GM23338 (cell line): Measurements from ENCODE around the gene OLFML2A. TPM values are rescaled to one million over a fixed set of nuclear protein-coding genes. Genes with fewer than 3 reads are reported as not detected.

Experiments
- ATAC-seq: fragments of 200-7000 bp; cut with Tn5 transposase; 3 replicates; pipeline ENCODE4 v1.9.1; 2020
- DNase-seq: peaks from one replicate; pipeline ENCODE4 v3.0.0-alpha.2; 2015; ENCODE audit warnings: low spot score
- H2AFZ ChIP-seq: fragments of 200-600 bp; sonication (generic); 2 replicates; pipeline ENCODE4 v1.8.0; 2016; ENCODE audit warnings: antibody characterized with exemption, mild to moderate bottlenecking, moderate library complexity
- H3F3A ChIP-seq: fragments of 200-600 bp; sonication (generic); replicated peaks from 2 replicates; pipeline ENCODE4 v1.8.0; 2017; ENCODE audit warnings: antibody characterized with exemption, mixed run types, low read depth
- H3K27ac ChIP-seq: fragments of 200-600 bp; sonication (generic); 2 replicates; pipeline ENCODE4 v1.6.1; 2016; ENCODE audit warnings: low read depth
- H3K27me3 ChIP-seq: fragments of 200-600 bp; sonication (generic); 2 replicates; pipeline ENCODE4 v1.8.0; 2016; ENCODE audit warnings: mild to moderate bottlenecking, mixed run types, moderate library complexity; ENCODE audit not compliant: insufficient read depth
- H3K36me3 ChIP-seq: fragments of 200-600 bp; sonication (generic); 2 replicates; pipeline ENCODE4 v1.8.0; 2016; ENCODE audit warnings: mild to moderate bottlenecking; ENCODE audit not compliant: insufficient read depth
- H3K4me1 ChIP-seq: fragments of 200-600 bp; sonication (generic); 2 replicates; pipeline ENCODE4 v1.8.0; 2016; ENCODE audit warnings: mild to moderate bottlenecking, moderate library complexity; ENCODE audit not compliant: insufficient read depth
- H3K4me2 ChIP-seq: fragments of 200-600 bp; sonication (generic); 2 replicates; pipeline ENCODE4 v1.7.1; 2017; ENCODE audit warnings: mixed run types
- H3K4me3 ChIP-seq: fragments of 200-600 bp; sonication (generic); 2 replicates; pipeline ENCODE4 v1.6.1; 2016; ENCODE audit warnings: mixed run types
- H3K79me2 ChIP-seq: fragments of 200-600 bp; sonication (generic); replicated peaks from 2 replicates; pipeline ENCODE4 v1.8.0; 2017; ENCODE audit warnings: mild to moderate bottlenecking; ENCODE audit not compliant: insufficient read depth
- H3K9me2 ChIP-seq: fragments of 200-600 bp; sonication (generic); 2 replicates; pipeline ENCODE4 v1.8.0; 2017; ENCODE audit not compliant: insufficient read depth
- H4K20me1 ChIP-seq: fragments of 200-600 bp; sonication (generic); replicated peaks from 2 replicates; pipeline ENCODE4 v1.8.0; 2017; ENCODE audit warnings: mild to moderate bottlenecking; ENCODE audit not compliant: insufficient read depth
- H3K27ac Mint-ChIP-seq: 2 replicates; pipeline ENCODE4 v1.8.0; 2020; ENCODE audit warnings: inconsistent platforms, mild to moderate bottlenecking, moderate library complexity, mixed read lengths
- H3K27me3 Mint-ChIP-seq: 3 replicates; pipeline ENCODE4 v1.8.0; 2022; ENCODE audit warnings: low read depth, mild to moderate bottlenecking, moderate library complexity, mixed read lengths, inconsistent platforms; ENCODE audit not compliant: insufficient read depth, poor library complexity
- H3K36me3 Mint-ChIP-seq: 3 replicates; pipeline ENCODE4 v1.8.0; 2021; ENCODE audit warnings: low read depth, mild to moderate bottlenecking, inconsistent platforms, moderate library complexity, mixed read lengths
- H3K4me1 Mint-ChIP-seq: 3 replicates; pipeline ENCODE4 v1.8.0; 2020; ENCODE audit warnings: mild to moderate bottlenecking, inconsistent platforms, mixed read lengths
- H3K4me3 Mint-ChIP-seq: 3 replicates; pipeline ENCODE4 v1.8.0; 2021; ENCODE audit warnings: moderate library complexity, mild to moderate bottlenecking, inconsistent platforms, mixed read lengths
- H3K9me3 Mint-ChIP-seq: 3 replicates; pipeline ENCODE4 v1.8.0; 2020; ENCODE audit warnings: moderate library complexity, mild to moderate bottlenecking, inconsistent platforms, mixed read lengths
- CREB1 ChIP-seq: fragments of 250-450 bp; sonication (Bioruptor Pico); IDR thresholded peaks from 2 replicates; pipeline ENCODE4 v1.5.0; 2020; ENCODE audit warnings: low read depth, mild to moderate bottlenecking, moderate library complexity
- CTCF ChIP-seq, 2 experiments: fragments of 200-600 bp in 1 of 2; sonication (generic) in 1 of 2; conservative IDR thresholded peaks; 2 replicates each; pipeline versions ENCODE4 v1.5.1 to v1.6.1; 2016 to 2017; ENCODE audit warnings: antibody characterized with exemption in 2 of 2, low read depth in 2 of 2, mild to moderate bottlenecking in 2 of 2, moderate library complexity in 1 of 2
- ETS1 ChIP-seq: IDR thresholded peaks from 2 replicates; pipeline ENCODE4 v1.6.1; 2016; ENCODE audit warnings: antibody characterized with exemption
- EZH2 ChIP-seq: fragments of 200-600 bp; sonication (generic); IDR thresholded peaks from one replicate; pipeline ENCODE4 v1.8.0; 2017; ENCODE audit warnings: antibody characterized with exemption, mild to moderate bottlenecking, low read depth; ENCODE audit not compliant: unreplicated experiment
- EZH2phosphoT487 ChIP-seq: fragments of 200-600 bp; sonication (generic); IDR thresholded peaks from one replicate; pipeline ENCODE4 v1.8.1; 2018; ENCODE audit warnings: antibody characterized with exemption; ENCODE audit not compliant: unreplicated experiment
- JUNB ChIP-seq: IDR thresholded peaks from one replicate; pipeline ENCODE4 v1.6.1; 2016; ENCODE audit warnings: antibody characterized with exemption; ENCODE audit not compliant: unreplicated experiment
- NANOG ChIP-seq: IDR thresholded peaks from 2 replicates; pipeline ENCODE4 v1.6.1; 2016; ENCODE audit warnings: antibody characterized with exemption, borderline replicate concordance
- POLR2AphosphoS5 ChIP-seq: IDR thresholded peaks from 2 replicates; pipeline ENCODE4 v1.6.1; 2016; ENCODE audit warnings: antibody characterized with exemption, low read depth
- STAT1 ChIP-seq: IDR thresholded peaks from one replicate; pipeline ENCODE4 v1.6.1; 2016; ENCODE audit warnings: antibody characterized with exemption; ENCODE audit not compliant: unreplicated experiment
- ZNF114 ChIP-seq: fragments of 250-450 bp; sonication (Bioruptor Pico); IDR thresholded peaks from 2 replicates; pipeline ENCODE4 v1.5.0; 2020; ENCODE audit warnings: mild to moderate bottlenecking, moderate library complexity
- ZNF331 ChIP-seq: fragments of 250-450 bp; sonication (Bioruptor Pico); IDR thresholded peaks from 2 replicates; pipeline ENCODE4 v1.5.0; 2020; ENCODE audit warnings: low read depth, mild to moderate bottlenecking, moderate library complexity
- polyA plus RNA-seq: library from polyadenylated mRNA; unstranded; fragments of >200 nt; fragmentation: Nextera tagmentation; extraction: Ambion mirVana; gene quantifications from 2 replicates; pipeline ENCODE4 v1.2.1, GENCODE V29; 2016
- total RNA-seq: library from RNA; depleted of rRNA; stranded (reverse); fragments of >200 nt; shearing (Covaris generic); gene quantifications from 2 replicates; pipeline ENCODE4 v1.2.3, GENCODE V29; 2014
- TF ChIP-seq, protein P1 (sequence below): fragments of 250-450 bp; sonication (Bioruptor Pico); IDR thresholded peaks from 2 replicates; pipeline ENCODE4 v1.5.0; 2020; ENCODE audit warnings: mild to moderate bottlenecking, moderate library complexity
- TF ChIP-seq, protein P2 (sequence below): IDR thresholded peaks from one replicate; pipeline ENCODE4 v1.6.1; 2018; ENCODE audit warnings: antibody characterized with exemption; ENCODE audit not compliant: unreplicated experiment

OLFML2A gene
- total and polyA plus RNA-seq, 2 experiments from 2014 or later = 1.1 to 6.7 TPM

GRCh38 chr9:124784509-124784908, 7.6 kb downstream of the OLFML2A start:
- no peak overlapping the region for H2AFZ ChIP-seq
- no peak overlapping the region for H3K27ac Mint-ChIP-seq
- no peak overlapping the region for H3K4me2 ChIP-seq
- peaks cover 7% of the 10 kb centered on the region; the same call in 1 of the 2 replicates for H3K4me1 ChIP-seq
- no peaks in the 10 kb centered on the region for H4K20me1 ChIP-seq
- H3K27ac ChIP-seq = no peak overlapping the region
- no peaks in the 10 kb centered on the region for H3K9me2 ChIP-seq
- H3K4me1 Mint-ChIP-seq = peaks cover 13% of the 10 kb centered on the region
- DNase-seq (no peak), ATAC-seq (no peak)
- no peaks in the 10 kb centered on the region for H3K36me3 ChIP-seq
- H3F3A ChIP-seq = no peaks in the 10 kb centered on the region
- H3K27me3 Mint-ChIP-seq = peaks cover 7% of the 10 kb centered on the region
- no peaks in the 10 kb centered on the region for H3K79me2 ChIP-seq
- H3K4me3 ChIP-seq = no peak overlapping the region
- no peaks in the 10 kb centered on the region for H3K27me3 ChIP-seq
- no peak overlapping the region for H3K4me3 Mint-ChIP-seq
- TF ChIP-seq JUNB (no peak), EZH2phosphoT487 (no peak), ETS1 (no peak), STAT1 (no peak), EZH2 (no peak), NANOG (no peak), CTCF (conservative IDR thresholded peaks at IDR 0.05; ENCODE audit: low read depth in 2 of 2) (no peak), ZNF331 (CRISPR knock-in tag) (no peak), ZNF114 (CRISPR knock-in tag) (no peak), POLR2AphosphoS5 (no peak), CREB1 (no peak)
- TF ChIP-seq, protein P1, sequence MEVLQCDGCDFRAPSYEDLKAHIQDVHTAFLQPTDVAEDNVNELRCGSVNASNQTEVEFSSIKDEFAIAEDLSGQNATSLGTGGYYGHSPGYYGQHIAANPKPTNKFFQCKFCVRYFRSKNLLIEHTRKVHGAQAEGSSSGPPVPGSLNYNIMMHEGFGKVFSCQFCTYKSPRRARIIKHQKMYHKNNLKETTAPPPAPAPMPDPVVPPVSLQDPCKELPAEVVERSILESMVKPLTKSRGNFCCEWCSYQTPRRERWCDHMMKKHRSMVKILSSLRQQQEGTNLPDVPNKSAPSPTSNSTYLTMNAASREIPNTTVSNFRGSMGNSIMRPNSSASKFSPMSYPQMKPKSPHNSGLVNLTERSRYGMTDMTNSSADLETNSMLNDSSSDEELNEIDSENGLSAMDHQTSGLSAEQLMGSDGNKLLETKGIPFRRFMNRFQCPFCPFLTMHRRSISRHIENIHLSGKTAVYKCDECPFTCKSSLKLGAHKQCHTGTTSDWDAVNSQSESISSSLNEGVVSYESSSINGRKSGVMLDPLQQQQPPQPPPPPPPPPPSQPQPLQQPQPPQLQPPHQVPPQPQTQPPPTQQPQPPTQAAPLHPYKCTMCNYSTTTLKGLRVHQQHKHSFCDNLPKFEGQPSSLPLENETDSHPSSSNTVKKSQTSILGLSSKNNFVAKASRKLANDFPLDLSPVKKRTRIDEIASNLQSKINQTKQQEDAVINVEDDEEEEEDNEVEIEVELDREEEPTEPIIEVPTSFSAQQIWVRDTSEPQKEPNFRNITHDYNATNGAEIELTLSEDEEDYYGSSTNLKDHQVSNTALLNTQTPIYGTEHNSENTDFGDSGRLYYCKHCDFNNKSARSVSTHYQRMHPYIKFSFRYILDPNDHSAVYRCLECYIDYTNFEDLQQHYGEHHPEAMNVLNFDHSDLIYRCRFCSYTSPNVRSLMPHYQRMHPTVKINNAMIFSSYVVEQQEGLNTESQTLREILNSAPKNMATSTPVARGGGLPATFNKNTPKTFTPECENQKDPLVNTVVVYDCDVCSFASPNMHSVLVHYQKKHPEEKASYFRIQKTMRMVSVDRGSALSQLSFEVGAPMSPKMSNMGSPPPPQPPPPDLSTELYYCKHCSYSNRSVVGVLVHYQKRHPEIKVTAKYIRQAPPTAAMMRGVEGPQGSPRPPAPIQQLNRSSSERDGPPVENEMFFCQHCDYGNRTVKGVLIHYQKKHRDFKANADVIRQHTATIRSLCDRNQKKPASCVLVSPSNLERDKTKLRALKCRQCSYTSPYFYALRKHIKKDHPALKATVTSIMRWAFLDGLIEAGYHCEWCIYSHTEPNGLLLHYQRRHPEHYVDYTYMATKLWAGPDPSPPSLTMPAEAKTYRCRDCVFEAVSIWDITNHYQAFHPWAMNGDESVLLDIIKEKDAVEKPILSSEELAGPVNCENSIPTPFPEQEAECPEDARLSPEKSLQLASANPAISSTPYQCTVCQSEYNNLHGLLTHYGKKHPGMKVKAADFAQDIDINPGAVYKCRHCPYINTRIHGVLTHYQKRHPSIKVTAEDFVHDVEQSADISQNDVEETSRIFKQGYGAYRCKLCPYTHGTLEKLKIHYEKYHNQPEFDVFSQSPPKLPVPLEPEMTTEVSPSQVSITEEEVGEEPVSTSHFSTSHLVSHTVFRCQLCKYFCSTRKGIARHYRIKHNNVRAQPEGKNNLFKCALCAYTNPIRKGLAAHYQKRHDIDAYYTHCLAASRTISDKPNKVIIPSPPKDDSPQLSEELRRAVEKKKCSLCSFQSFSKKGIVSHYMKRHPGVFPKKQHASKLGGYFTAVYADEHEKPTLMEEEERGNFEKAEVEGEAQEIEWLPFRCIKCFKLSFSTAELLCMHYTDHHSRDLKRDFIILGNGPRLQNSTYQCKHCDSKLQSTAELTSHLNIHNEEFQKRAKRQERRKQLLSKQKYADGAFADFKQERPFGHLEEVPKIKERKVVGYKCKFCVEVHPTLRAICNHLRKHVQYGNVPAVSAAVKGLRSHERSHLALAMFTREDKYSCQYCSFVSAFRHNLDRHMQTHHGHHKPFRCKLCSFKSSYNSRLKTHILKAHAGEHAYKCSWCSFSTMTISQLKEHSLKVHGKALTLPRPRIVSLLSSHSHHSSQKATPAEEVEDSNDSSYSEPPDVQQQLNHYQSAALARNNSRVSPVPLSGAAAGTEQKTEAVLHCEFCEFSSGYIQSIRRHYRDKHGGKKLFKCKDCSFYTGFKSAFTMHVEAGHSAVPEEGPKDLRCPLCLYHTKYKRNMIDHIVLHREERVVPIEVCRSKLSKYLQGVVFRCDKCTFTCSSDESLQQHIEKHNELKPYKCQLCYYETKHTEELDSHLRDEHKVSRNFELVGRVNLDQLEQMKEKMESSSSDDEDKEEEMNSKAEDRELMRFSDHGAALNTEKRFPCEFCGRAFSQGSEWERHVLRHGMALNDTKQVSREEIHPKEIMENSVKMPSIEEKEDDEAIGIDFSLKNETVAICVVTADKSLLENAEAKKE (CRISPR knock-in tag) = no peak
- TF ChIP-seq, protein P2, sequence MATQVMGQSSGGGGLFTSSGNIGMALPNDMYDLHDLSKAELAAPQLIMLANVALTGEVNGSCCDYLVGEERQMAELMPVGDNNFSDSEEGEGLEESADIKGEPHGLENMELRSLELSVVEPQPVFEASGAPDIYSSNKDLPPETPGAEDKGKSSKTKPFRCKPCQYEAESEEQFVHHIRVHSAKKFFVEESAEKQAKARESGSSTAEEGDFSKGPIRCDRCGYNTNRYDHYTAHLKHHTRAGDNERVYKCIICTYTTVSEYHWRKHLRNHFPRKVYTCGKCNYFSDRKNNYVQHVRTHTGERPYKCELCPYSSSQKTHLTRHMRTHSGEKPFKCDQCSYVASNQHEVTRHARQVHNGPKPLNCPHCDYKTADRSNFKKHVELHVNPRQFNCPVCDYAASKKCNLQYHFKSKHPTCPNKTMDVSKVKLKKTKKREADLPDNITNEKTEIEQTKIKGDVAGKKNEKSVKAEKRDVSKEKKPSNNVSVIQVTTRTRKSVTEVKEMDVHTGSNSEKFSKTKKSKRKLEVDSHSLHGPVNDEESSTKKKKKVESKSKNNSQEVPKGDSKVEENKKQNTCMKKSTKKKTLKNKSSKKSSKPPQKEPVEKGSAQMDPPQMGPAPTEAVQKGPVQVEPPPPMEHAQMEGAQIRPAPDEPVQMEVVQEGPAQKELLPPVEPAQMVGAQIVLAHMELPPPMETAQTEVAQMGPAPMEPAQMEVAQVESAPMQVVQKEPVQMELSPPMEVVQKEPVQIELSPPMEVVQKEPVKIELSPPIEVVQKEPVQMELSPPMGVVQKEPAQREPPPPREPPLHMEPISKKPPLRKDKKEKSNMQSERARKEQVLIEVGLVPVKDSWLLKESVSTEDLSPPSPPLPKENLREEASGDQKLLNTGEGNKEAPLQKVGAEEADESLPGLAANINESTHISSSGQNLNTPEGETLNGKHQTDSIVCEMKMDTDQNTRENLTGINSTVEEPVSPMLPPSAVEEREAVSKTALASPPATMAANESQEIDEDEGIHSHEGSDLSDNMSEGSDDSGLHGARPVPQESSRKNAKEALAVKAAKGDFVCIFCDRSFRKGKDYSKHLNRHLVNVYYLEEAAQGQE = no peak
- H3K36me3 Mint-ChIP-seq = no peaks in the 10 kb centered on the region; the same call in 2 of the 3 replicates
- no peaks in the 10 kb centered on the region for H3K9me3 Mint-ChIP-seq
